PFSK-1 (cell line): ENCODE results near the gene RNF217.

Experiments
- FOXP2 ChIP-seq: optimal IDR thresholded peaks from 2 replicates; pipeline ENCODE3; 2011; ENCODE audit warnings: borderline replicate concordance, control low read depth, inconsistent platforms; ENCODE audit not compliant: insufficient read depth; ENCODE audit errors: extremely low read length, extremely low read depth
- POLR2AphosphoS5 ChIP-seq: IDR thresholded peaks from 2 replicates; pipeline ENCODE4 v1.6.1; 2012; ENCODE audit warnings: low read depth, mild to moderate bottlenecking, control low read depth, low read length, moderate library complexity
- SIN3A ChIP-seq: IDR thresholded peaks from 2 replicates; pipeline ENCODE4 v1.6.1; 2012; ENCODE audit warnings: mild to moderate bottlenecking, low read length, moderate library complexity, borderline replicate concordance; ENCODE audit not compliant: insufficient read depth
- TAF1 ChIP-seq: IDR thresholded peaks from 2 replicates; pipeline ENCODE4 v1.6.1; 2012; ENCODE audit warnings: low read length, control low read depth, borderline replicate concordance; ENCODE audit not compliant: insufficient read depth
- TF ChIP-seq, protein P1 (sequence below), 2 experiments: IDR thresholded peaks; 2 replicates each; pipeline versions ENCODE4 v1.6.1 to v1.8.0; 2011 to 2012; ENCODE audit warnings: low read depth in 2 of 2, low read length in 2 of 2, control low read depth in 1 of 2, inconsistent platforms in 1 of 2, mild to moderate bottlenecking in 1 of 2, moderate library complexity in 1 of 2; ENCODE audit not compliant: insufficient read depth in 1 of 2

RNF217 gene

DNA sequence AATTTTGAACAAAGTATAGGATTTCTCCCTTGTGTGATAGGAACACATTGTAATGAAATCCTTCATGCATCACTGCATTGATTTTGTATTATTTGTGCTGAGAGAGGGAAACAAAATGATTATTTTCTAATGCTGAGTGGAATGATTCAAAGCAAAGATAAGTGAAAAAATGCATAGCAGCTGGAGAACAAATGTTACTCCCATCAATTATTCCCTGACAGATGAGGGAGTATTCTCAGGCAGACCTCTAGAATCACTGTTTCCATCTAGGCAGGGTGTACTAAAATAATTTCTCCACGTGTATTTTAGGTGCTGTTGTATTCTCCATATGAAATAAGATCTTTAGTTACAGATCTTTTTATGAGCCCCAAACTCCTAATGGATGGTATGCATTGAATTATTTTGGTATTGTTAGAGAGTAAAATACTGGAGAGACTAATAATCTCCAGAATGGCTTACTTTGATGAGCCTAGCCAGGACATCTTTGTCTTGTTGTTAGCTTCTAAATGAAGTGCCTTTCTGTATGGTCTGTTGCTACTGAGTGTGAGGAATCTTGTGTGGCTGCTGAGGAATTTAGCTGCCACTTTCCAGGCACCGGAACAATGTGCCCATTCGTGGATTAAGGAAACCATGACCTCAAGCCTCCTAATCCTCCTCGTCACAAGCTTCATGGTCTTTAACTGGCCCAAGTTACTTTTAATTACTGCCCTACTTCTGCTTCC, 39.6 kb downstream of the RNF217 start:
- TF ChIP-seq TAF1 = no peak
- no peak for TF ChIP-seq SIN3A
- TF ChIP-seq FOXP2 = no peak
- no peak for TF ChIP-seq POLR2AphosphoS5
- TF ChIP-seq, protein P1, sequence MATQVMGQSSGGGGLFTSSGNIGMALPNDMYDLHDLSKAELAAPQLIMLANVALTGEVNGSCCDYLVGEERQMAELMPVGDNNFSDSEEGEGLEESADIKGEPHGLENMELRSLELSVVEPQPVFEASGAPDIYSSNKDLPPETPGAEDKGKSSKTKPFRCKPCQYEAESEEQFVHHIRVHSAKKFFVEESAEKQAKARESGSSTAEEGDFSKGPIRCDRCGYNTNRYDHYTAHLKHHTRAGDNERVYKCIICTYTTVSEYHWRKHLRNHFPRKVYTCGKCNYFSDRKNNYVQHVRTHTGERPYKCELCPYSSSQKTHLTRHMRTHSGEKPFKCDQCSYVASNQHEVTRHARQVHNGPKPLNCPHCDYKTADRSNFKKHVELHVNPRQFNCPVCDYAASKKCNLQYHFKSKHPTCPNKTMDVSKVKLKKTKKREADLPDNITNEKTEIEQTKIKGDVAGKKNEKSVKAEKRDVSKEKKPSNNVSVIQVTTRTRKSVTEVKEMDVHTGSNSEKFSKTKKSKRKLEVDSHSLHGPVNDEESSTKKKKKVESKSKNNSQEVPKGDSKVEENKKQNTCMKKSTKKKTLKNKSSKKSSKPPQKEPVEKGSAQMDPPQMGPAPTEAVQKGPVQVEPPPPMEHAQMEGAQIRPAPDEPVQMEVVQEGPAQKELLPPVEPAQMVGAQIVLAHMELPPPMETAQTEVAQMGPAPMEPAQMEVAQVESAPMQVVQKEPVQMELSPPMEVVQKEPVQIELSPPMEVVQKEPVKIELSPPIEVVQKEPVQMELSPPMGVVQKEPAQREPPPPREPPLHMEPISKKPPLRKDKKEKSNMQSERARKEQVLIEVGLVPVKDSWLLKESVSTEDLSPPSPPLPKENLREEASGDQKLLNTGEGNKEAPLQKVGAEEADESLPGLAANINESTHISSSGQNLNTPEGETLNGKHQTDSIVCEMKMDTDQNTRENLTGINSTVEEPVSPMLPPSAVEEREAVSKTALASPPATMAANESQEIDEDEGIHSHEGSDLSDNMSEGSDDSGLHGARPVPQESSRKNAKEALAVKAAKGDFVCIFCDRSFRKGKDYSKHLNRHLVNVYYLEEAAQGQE (IDR thresholded peaks at IDR 0.05; ENCODE audit: insufficient read depth in 1 of 2, low read depth in 2 of 2, low read length in 2 of 2) = no peak

DNA sequence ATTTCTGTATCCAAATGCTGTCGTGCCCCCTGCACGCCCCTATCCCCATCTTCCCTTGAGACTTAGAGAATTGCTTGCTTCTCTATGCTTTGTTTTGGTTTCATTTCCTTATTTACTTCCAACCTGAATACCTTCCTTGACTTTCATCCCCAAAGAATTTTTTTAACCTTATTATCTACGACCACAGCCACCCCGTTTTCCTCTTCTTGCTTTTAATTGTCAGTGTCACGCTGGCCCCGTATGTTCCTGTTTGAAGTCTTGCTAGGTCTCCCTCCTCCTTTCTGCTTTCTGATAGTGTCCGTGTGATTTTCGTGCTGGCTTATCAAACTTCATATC, 40.1 kb downstream of the RNF217 start:
- TF ChIP-seq POLR2AphosphoS5 (no peak), FOXP2 (no peak), SIN3A (no peak), TAF1 (no peak)

DNA sequence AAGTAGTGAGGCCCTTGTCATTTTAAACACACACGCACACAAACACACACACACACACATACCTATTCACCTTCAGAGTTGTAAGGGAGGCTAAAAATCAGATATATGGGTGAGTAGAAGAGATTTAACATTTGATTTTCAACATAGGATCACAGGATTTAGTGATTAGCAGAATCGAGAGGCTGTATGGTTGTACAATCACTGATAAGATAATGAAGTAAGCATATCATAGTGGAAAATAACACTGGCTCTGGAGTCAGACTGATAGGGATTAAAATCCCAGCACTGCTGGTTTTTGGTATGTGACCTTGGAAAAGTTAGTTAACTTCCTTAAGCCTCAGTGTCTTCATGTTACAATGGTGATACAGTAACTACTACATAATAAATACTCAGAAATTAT, 40.8 kb downstream of the RNF217 start:
- TF ChIP-seq SIN3A = no peak
- no peak for TF ChIP-seq TAF1
- TF ChIP-seq POLR2AphosphoS5 = no peak
- TF ChIP-seq, protein P1 (IDR thresholded peaks at IDR 0.05; ENCODE audit: insufficient read depth in 1 of 2, low read depth in 2 of 2, low read length in 2 of 2) = no peak
- no peak for TF ChIP-seq FOXP2

DNA sequence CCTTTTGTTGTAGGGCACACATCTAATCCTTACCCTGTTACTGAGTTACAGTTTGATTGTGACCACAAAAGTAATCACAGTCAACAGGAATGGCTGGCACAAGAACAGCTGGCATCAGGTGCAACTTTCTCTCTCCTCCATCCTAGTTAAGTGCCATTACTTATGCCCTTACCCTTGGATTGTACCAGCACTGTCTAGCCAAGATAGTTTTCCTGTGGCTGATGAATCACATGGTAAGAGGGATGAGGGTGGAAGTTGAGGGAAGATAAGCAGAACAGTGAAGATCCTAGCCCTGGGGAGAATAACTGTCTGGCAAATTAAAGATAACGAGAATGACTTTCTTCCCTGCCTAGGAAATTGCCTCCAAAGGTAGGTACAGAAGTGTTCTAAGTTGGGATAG, 42.0 kb downstream of the RNF217 start:
- TF ChIP-seq POLR2AphosphoS5 = no peak

DNA sequence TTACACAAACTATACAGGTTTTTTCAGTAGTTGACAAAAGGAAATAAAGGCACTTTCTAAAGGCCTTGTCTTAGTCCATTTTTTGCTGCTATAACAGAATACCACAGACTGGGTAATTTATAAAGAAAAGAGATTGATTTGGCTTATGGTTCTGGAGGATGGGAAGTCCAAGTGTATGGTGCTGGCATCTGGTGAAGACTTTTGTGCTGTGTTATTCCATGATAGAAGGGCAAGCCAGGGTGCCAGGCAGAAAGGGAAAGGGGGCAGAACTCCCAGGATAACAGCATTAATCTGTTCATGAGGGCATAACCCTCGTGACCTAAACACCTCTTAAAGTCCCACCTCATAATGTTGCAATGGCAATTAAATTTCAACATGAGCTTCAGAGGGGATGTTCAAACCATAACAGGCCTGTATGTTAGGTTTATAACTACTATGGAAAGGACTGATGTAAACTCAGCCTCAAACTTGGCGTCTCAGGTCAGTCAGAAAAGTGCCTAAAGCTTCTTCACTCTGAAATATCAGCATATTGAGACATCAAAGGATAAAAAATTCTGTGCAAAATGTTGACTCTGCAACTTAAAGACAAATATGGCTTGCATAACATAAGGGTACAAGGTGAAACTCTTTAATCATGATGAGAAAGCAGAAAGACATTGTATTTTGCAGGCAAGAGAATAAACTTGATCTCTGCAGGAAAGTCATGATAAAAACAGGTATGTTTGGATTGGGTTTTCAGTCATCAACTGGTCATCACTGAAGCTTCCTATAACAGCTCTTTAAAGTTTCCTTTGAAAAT, 42.8 kb downstream of the RNF217 start:
- TF ChIP-seq TAF1 = no peak
- no peak for TF ChIP-seq POLR2AphosphoS5

DNA sequence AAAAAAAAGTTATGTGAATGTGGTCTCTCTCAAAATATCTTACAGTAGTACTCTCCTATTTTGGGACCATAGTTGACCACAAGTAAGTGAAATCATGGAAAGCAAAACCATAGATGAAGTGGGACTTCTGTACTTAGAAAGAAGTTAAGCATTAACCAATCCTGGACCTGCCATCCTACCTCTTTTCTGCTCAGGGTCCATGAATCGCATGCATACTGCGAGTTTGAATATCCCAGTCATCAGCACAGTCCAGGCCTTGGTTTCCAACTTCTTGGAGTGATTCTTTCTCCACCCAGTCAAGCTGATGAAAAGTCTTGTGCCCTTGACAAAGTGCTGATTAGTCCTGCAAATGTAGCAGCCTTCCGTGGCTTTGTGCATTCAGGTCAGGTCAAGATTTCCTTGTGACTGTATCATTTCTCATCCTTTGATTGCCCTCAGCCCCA, 46.0 kb downstream of the RNF217 start:
- TF ChIP-seq POLR2AphosphoS5 (no peak), FOXP2 (no peak), TAF1 (no peak), SIN3A (no peak)
- TF ChIP-seq, protein P1 (IDR thresholded peaks at IDR 0.05; ENCODE audit: insufficient read depth in 1 of 2, low read depth in 2 of 2, low read length in 2 of 2) = no peak
